SHP77 treated with DMSO at 0.1 percent for 48 hours (cell line): ENCODE measurements around the gene WDR19.
"Not testable (repeated sequence)": the region's sequence is repeated elsewhere in the genome, so short reads cannot be mapped to it uniquely, and the experiment has no call there.

Experiments used
- DNase-seq: peaks from one replicate; lab custom pipeline; 2025; lab: John Stamatoyannopoulos, UW

The WDR19 gene

GRCh38 chr4:39181905-39182638, at the start of gene WDR19:
WDR19 (plus strand) TSS chr4:39182529; CDS start chr4:39182558, 29 bp downstream.
- peak; percentile 86 for DNase-seq

- DNase-seq, result no peak
Measured at GRCh38 chr4:39133623-39134022, 48.7 kb upstream of the WDR19 start.

DNA sequence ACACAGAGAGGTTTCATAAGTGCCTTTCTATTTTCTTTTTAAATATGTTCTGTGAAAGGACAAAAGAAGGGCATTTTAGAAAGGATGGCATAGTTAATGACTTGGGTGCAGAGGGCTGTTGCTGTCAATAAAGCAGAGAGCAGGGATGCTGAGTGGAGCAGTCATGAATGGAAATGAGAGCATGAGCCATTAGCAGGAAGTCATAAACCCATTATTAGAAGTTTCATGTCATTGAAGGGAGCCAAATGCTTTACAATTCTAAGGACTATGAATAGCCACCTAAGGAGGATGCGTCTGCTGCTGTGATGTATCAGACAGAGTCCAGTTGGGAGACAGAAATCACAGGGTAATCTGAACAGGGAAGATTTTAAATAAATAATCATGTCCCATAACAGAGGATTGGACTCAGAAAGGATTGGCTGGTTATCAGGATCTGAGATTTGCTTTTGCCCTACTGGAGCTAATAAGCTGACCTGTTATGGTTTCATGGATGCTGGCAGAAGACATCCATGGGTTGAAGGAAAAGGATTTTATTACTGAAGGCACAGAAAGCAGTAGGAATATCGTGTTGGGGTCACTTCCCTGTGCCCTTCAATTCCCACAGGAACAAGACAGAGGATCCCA, 47.5 kb upstream of the WDR19 start:
- DNase-seq, result no peak

DNA sequence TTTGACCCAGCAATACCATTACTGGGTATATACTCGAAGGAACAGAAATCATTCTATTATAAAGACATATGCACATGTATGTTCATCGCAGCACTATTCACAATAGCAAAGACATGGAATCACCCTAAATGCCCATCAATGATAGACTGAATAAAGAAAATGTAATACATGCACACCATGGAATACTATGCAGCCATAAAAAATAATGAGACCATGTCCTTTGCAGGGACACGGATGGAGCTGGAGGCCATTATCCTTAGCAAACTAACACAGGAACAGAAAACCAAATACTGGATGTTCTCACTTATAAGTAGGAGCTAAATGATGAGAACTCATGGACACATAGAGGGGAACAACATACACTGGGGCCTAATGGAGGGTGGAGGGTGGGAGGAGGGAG, 44.1 kb upstream of the WDR19 start:
- not testable (repeated sequence) for DNase-seq

DNA sequence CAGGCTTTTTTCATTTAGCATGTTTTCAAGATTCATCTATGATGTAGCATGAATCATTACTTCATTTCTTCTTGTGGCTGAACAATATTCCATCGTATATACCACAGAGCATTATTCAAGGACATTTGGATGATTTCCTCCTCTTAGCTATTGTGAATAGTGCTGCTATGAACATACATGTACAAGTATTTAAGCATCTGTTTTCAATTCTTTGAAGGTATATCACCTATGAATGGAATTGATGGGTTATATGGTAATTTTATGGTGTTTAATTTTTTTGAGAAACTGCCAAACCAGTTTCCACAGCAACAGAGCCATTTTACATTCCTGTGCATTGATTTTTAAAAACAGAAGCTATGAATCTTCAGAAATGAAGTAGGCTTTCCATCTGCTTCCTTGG, 36.1 kb upstream of the WDR19 start:
- DNase-seq, result no peak

DNA sequence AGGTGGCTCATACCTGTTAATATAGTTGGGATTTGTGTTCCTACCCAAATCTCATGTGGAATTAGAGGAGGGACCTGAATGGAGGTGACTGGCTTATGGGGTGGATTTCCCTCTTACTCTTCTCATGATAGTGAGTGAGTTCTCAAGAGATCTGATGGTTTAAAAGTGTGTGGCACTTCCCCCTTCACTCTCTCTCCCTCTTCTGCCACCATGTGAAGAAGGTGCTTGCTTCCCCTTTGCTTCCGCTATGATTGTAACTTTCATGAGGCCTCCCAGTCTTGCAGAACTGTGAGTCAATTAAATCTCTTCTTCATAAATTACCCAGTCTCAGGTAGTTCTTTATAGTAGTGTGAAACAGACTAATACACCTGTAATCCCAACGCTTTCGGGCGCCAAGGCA, 28.3 kb upstream of the WDR19 start:
- no peak for DNase-seq

GRCh38 chr4:39157520-39157919, 24.8 kb upstream of the WDR19 start:
- DNase-seq, result no peak

DNA sequence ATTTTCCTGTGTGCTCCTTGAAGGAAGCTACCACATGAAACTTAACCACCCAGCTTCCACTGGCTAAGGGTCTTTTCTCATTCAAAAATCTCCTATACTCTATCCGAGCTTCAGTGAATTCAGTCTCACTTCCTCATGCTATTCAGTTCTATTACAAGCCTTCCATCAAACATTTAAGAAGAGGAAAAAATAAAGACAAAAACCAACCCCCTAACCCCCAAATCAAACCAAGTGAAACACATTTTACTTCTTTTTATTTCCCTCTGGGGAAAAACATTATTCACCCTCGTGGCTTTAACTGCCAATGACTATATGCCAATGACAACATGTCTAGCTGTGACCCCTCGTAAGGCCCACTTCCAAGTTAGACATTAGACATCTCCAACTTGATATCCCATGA, 16.2 kb upstream of the WDR19 start:
- DNase-seq, result no peak

GRCh38 chr4:39166669-39167068, 15.7 kb upstream of the WDR19 start:
- DNase-seq, result no peak

DNA sequence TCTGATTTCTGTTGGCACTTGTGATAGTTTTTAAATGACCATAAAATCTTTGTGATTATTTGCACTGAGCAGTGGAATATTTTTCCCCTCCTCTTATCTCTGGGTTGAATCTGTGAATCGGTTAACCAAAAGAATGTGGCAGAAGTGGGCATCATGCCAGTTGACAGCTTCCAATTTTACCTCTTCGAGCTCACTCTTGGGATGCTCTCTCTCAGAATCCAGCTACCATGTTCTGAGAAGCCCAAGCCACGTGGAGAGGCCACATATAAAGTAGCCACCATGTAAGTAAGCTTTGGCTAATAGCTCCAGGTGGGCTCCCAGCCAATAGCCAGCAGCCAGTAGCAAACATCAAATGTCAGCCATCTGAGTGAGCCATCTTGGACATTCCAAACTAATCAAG, 12.9 kb upstream of the WDR19 start:
- no peak for DNase-seq

GRCh38 chr4:39170301-39170700, 12.0 kb upstream of the WDR19 start:
- DNase-seq, result no peak

DNA sequence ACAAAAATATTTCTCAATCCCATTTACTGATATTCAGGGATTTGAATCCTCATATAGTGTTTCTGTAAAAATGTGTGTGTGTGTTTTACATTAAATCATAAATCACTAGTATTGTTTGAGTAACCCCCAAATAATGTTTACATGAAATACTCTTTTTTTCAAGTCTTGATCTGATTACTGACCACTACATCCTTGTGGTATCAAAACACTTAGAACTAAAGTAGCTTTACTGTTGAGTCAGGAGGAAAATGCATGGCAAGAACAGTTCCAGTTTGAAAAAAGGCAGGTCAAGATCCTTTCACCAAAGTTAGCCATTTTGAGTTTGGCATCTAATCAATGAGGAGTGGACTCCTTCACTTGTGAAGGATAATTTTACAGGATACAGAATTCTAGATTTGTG, 3.6 kb upstream of the WDR19 start:
- no peak for DNase-seq

GRCh38 chr4:39179681-39180080, 2.6 kb upstream of the WDR19 start:
- DNase-seq, result no peak

- DNase-seq, result not testable (repeated sequence)
Measured at GRCh38 chr4:39180629-39181028, 1.7 kb upstream of the WDR19 start.

DNA sequence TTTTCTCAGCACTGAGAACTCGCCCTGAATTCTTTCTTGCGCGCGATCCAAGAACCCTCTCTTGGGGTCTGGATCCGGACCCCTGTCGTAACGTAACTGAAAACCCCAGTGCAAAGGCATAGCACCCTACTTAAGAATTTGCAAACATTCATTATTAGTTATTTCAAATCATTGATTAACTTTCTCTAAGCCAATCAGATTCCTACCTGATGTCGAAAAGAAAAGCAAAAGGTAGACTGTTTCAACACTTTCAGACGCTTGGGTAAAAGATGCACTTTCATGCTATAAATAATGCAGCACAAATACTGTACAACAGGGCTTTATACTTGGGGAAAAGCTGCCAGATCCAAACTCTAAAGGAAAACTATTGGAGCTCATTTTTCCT, 817 bp upstream of the WDR19 start:
- DNase-seq, result no peak

GRCh38 chr4:39201963-39202362, 19.6 kb downstream of the WDR19 start:
- DNase-seq, result no peak

DNA sequence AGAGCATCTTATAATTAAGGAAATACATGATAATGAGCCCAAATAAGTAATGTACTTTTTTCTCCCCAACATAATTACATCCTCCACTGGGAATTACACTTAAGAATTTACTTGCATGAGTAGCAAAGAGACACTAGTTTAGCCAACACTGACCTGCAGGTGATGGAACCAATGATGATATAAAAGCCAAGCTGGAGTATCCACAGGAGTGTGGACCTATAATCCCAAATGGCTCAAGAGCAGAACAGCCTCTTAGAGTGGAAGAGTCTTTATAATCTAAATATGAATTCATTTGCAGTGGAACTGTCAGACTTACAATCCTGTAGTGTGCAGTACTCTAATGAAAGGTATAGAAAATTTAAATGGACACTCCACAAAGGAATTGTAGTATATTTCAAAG, 22.2 kb downstream of the WDR19 start:
- no peak for DNase-seq

- no peak for DNase-seq
Measured at GRCh38 chr4:39205000-39205399, 22.7 kb downstream of the WDR19 start.

DNA sequence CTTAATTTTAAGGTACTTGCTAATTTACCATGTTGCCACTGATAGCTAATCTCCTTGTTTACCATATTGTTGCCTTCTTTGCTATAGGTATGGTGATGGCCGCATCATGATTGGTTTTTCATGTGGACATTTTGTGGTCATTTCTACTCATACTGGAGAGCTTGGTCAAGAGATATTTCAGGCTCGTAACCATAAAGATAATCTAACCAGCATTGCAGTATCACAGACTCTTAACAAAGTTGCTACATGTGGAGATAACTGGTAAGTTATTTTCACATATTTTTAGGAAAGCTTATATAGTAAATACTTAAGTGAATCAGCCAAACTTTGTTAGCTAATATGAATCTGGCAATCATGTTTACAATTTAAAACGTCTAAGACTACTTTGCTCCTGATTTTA, 23.1 kb downstream of the WDR19 start:
- no peak for DNase-seq

GRCh38 chr4:39227906-39228305, 45.6 kb downstream of the WDR19 start:
- no peak for DNase-seq

DNA sequence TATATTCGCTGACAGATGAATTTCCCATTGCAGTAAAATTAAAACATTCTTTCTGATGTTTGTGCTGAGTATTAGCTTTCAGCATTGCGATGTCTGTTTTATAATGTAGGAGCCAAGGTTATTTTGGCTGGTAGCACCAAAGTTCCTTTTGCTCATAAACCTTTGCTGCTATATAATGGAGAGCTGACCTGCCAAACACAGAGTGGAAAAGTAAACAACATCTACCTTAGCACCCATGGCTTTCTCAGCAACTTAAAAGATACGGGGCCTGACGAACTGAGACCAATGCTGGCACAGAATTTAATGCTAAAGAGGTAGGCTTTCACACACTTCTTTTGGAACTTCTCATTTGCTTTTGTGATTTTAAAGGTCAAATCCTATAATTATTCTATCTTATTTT, 46.0 kb downstream of the WDR19 start:
- DNase-seq, result no peak

DNA sequence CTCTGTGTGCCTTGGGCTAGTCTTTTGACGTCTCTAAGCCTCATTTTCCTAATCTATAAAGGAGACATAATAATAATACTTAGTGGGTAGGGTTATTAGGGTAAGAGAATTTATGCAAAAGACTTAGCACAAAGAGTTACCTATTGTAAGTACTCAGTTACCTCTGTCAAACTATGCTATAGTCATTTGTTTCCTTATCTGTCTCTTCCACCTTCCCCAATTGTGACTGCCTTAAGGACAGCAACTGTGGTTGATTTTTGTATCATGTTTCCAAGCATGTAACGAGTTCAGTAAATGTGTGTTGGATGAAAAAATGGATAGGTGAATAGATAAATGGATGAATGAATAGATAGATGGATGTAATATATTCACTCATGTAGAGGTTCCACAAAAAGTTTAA, 48.1 kb downstream of the WDR19 start:
- no peak for DNase-seq

DNA sequence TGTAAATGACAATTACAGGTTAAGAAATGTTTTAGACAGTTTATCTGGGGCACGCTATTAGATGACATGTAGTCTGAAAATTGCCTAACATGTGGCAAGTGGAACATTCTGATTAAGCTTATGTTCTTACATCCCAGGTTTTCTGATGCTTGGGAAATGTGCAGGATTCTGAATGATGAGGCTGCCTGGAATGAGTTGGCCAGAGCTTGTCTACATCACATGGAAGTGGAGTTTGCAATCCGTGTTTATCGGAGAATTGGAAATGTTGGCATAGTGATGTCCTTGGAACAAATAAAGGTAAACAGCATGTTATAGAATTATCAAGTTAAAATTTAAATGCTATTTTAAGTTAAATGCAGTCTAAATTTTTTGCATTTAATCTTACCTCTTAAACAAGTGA, 49.3 kb downstream of the WDR19 start:
- no peak for DNase-seq

- no peak for DNase-seq
Measured at GRCh38 chr4:39232100-39232499, 49.8 kb downstream of the WDR19 start.
